Keratinocyte (primary cell): ENCODE data around the gene TLCD3A. TPM values are rescaled to one million over a fixed set of nuclear protein-coding genes. Genes with fewer than 3 reads are reported as not detected.

Experiments
- DNase-seq: peaks from one replicate; pipeline ENCODE4 v3.0.0-alpha.2; 2011; ENCODE audit warnings: low read depth, missing footprints, low spot score
- FAIRE-seq: peaks from 2 replicates; lab custom pipeline; 2011; peaks lifted over from hg19 to GRCh38; lab: Jason Lieb, UNC
- H2AFZ ChIP-seq: 2 replicates; pipeline ENCODE4 v1.6.0; 2012; ENCODE audit warnings: low read length, control low read depth, inconsistent platforms; ENCODE audit not compliant: control insufficient read depth
- H3K27ac ChIP-seq: 2 replicates; pipeline ENCODE4 v1.5.1; 2011; ENCODE audit warnings: low read length; ENCODE audit not compliant: control insufficient read depth, insufficient read depth
- H3K27me3 ChIP-seq: 3 replicates; pipeline ENCODE4 v1.6.0; 2011; ENCODE audit warnings: low read length; ENCODE audit not compliant: control insufficient read depth, insufficient read depth; ENCODE audit errors: extremely low read depth
- H3K36me3 ChIP-seq, 2 experiments: 2 replicates in 1 of 2; 3 replicates in 1 of 2; pipeline ENCODE4 v1.5.1; 2011; ENCODE audit warnings: low read length in 2 of 2, mild to moderate bottlenecking in 1 of 2; ENCODE audit not compliant: control insufficient read depth in 2 of 2, insufficient read depth in 2 of 2; ENCODE audit errors: extremely low read depth in 1 of 2
- H3K4me1 ChIP-seq: 3 replicates; pipeline ENCODE4 v1.5.1; 2011; ENCODE audit warnings: low read length; ENCODE audit not compliant: control insufficient read depth, insufficient read depth; ENCODE audit errors: extremely low read depth
- H3K4me2 ChIP-seq: 3 replicates; pipeline ENCODE4 v1.6.0; 2011; ENCODE audit warnings: low read depth, low read length; ENCODE audit not compliant: control insufficient read depth, insufficient read depth; ENCODE audit errors: extremely low read depth
- H3K4me3 ChIP-seq, 3 experiments: fragments of 200-600 bp in 1 of 3; sonication (generic) in 1 of 3; 2 replicates in 2 of 3; 3 replicates in 1 of 3; pipeline ENCODE4 v1.5.1; 2011 to 2016; ENCODE audit warnings: low read length in 3 of 3, mild to moderate bottlenecking in 3 of 3, control low read depth in 2 of 3, inconsistent platforms in 1 of 3, low read depth in 1 of 3, mixed read lengths in 1 of 3, mixed run types in 1 of 3, moderate library complexity in 1 of 3; ENCODE audit not compliant: control insufficient read depth in 2 of 3, insufficient read depth in 2 of 3; ENCODE audit errors: extremely low read depth in 1 of 3
- H3K79me2 ChIP-seq: 2 replicates; pipeline ENCODE4 v1.6.0; 2012; ENCODE audit warnings: low read length; ENCODE audit not compliant: control insufficient read depth, insufficient read depth
- H3K9ac ChIP-seq: 3 replicates; pipeline ENCODE4 v1.6.0; 2011; ENCODE audit warnings: low read length; ENCODE audit not compliant: control insufficient read depth, insufficient read depth; ENCODE audit errors: extremely low read depth
- H3K9me1 ChIP-seq: 3 replicates; pipeline ENCODE4 v1.6.0; 2011; ENCODE audit warnings: low read length; ENCODE audit not compliant: control insufficient read depth, insufficient read depth; ENCODE audit errors: extremely low read depth
- H3K9me3 ChIP-seq: 2 replicates; pipeline ENCODE4 v1.5.1; 2012; ENCODE audit warnings: low read depth, low read length; ENCODE audit not compliant: control insufficient read depth
- H4K20me1 ChIP-seq: 3 replicates; pipeline ENCODE4 v1.6.0; 2011; ENCODE audit warnings: low read length; ENCODE audit not compliant: control insufficient read depth, insufficient read depth; ENCODE audit errors: extremely low read depth
- CTCF ChIP-seq, 3 experiments: IDR thresholded peaks in 1 of 3; conservative IDR thresholded peaks in 1 of 3; optimal IDR thresholded peaks in 1 of 3; 2 replicates in 2 of 3; 3 replicates in 1 of 3; pipeline versions ENCODE3 to v1.5.1; 2011; ENCODE audit warnings: low read length in 3 of 3, mild to moderate bottlenecking in 3 of 3, moderate library complexity in 2 of 3, control low read depth in 1 of 3, inconsistent platforms in 1 of 3; ENCODE audit not compliant: insufficient read depth in 2 of 3; ENCODE audit errors: extremely low read depth in 1 of 3
- EZH2 ChIP-seq: IDR thresholded peaks from one replicate; pipeline ENCODE4 v1.6.1; 2012; ENCODE audit warnings: inconsistent platforms, mild to moderate bottlenecking, low read length, moderate library complexity
- dilution Hi-C: fragments of 300-500 bp; cut with MboI; formaldehyde crosslinking; loops from one replicate; pipeline ENCODE4 v1.7.0; 2020; ENCODE audit warnings: low sequenced_read_pairs; ENCODE audit not compliant: extremely low pct_ligation_motif_present
- polyA plus RNA-seq, 5 experiments: library from polyadenylated mRNA; depleted of rRNA in 3 of 5; stranded (reverse) in 3 of 5; stranded (forward) in 1 of 5; unstranded in 1 of 5; fragments of >200 nt; gene quantifications; 1 replicate in 1 of 5; 2 replicates in 3 of 5; 3 replicates in 1 of 5; pipeline versions ENCODE4 v1.2.1 to v1.2.3, GENCODE V29; 2011 to 2012; ENCODE audit warnings: missing spikeins in 2 of 5, low read depth in 1 of 5, low replicate concordance in 1 of 5

The TLCD3A gene
- polyA plus RNA-seq, 1 donor (not counting 4 experiments of a cell fraction or from before 2014, with no cell fraction given), result 34.1 TPM

- Histone ChIP-seq H3K4me1 (no peaks in the 10 kb centered on the region), H3K9me1 (no peaks in the 10 kb centered on the region), H3K4me2 (no peak overlapping the region), H3K36me3 (peaks cover 14 to 28% of the 10 kb centered on the region in 2 experiments), H4K20me1 (no peaks in the 10 kb centered on the region), H3K79me2 (peaks cover 61% of the 10 kb centered on the region), H2AFZ (no peak overlapping the region), H3K9ac (no peak overlapping the region), H3K27ac (no peak overlapping the region), H3K27me3 (no peaks in the 10 kb centered on the region), H3K4me3 (no peak overlapping the region), H3K9me3 (no peaks in the 10 kb centered on the region)
- dilution Hi-C loops, result no loop called here
- FAIRE-seq (no peak), DNase-seq (no peak)
- no peak for TF ChIP-seq EZH2
Measured at GRCh38 chr17:705011-705410, 27.4 kb upstream of the TLCD3A start.

GRCh38 chr17:705863-706262 is 26.5 kb upstream of the TLCD3A start:
- dilution Hi-C loops, result no loop called here
- no peak overlapping the region for H3K4me3 ChIP-seq
- no peaks in the 10 kb centered on the region for H3K9me3 ChIP-seq
- no peaks in the 10 kb centered on the region for H3K9me1 ChIP-seq
- H3K27ac ChIP-seq, result no peak overlapping the region
- H3K9ac ChIP-seq, result no peak overlapping the region
- FAIRE-seq (no peak), DNase-seq (no peak)
- H3K79me2 ChIP-seq, result peaks cover 63% of the 10 kb centered on the region
- H3K4me1 ChIP-seq, result no peaks in the 10 kb centered on the region
- no peak overlapping the region for H3K4me2 ChIP-seq
- no peaks in the 10 kb centered on the region for H3K27me3 ChIP-seq
- TF ChIP-seq CTCF (optimal IDR thresholded peaks at IDR 0.05 in 1 of 3, IDR thresholded peaks at IDR 0.05 in 1 of 3, conservative IDR thresholded peaks at IDR 0.05 in 1 of 3; ENCODE audit: extremely low read depth in 1 of 3, insufficient read depth in 2 of 3, low read length in 3 of 3) (no peak), EZH2 (no peak)
- no peak overlapping the region for H2AFZ ChIP-seq
- H4K20me1 ChIP-seq, result no peaks in the 10 kb centered on the region
- peaks cover 17 to 26% of the 10 kb centered on the region in 2 experiments for H3K36me3 ChIP-seq

- Histone ChIP-seq H4K20me1 (no peaks in the 10 kb centered on the region), H3K4me2 (no peak overlapping the region), H3K79me2 (peaks cover 81% of the 10 kb centered on the region), H2AFZ (no peak overlapping the region), H3K4me1 (peaks cover under 1% of the 10 kb centered on the region), H3K27me3 (no peaks in the 10 kb centered on the region), H3K9me1 (no peaks in the 10 kb centered on the region), H3K36me3 (peaks cover 20 to 22% of the 10 kb centered on the region in 2 experiments), H3K4me3 (no peak overlapping the region), H3K27ac (no peak overlapping the region), H3K9me3 (no peaks in the 10 kb centered on the region), H3K9ac (no peak overlapping the region)
- no peak for DNase-seq
- no peak for FAIRE-seq
- dilution Hi-C loops, result no loop called here
- no peak for TF ChIP-seq CTCF (optimal IDR thresholded peaks at IDR 0.05 in 1 of 3, IDR thresholded peaks at IDR 0.05 in 1 of 3, conservative IDR thresholded peaks at IDR 0.05 in 1 of 3; ENCODE audit: extremely low read depth in 1 of 3, insufficient read depth in 2 of 3, low read length in 3 of 3)
- TF ChIP-seq EZH2, result no peak
Measured at GRCh38 chr17:708132-708531, 24.3 kb upstream of the TLCD3A start.
